ENCODE data around the gene TSACC. TPM values are rescaled to one million over a fixed set of nuclear protein-coding genes. Genes with fewer than 3 reads are reported as not detected.

Gene TSACC
- total and polyA plus RNA-seq, 9 of the 15 experiments (the other 6 are each of a cell fraction or from before 2014, with no cell fraction given), result 0.45 to 7.4 (median 2.6) TPM

GRCh38 chr1:156338180-156338976 lies at the start of gene TSACC, which contains the start of gene CCT3 (continued):
- TF ChIP-seq, protein P1, sequence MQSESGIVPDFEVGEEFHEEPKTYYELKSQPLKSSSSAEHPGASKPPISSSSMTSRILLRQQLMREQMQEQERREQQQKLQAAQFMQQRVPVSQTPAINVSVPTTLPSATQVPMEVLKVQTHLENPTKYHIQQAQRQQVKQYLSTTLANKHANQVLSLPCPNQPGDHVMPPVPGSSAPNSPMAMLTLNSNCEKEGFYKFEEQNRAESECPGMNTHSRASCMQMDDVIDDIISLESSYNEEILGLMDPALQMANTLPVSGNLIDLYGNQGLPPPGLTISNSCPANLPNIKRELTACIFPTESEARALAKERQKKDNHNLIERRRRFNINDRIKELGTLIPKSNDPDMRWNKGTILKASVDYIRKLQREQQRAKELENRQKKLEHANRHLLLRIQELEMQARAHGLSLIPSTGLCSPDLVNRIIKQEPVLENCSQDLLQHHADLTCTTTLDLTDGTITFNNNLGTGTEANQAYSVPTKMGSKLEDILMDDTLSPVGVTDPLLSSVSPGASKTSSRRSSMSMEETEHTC (IDR thresholded peaks at IDR 0.05), result no peak
- TF ChIP-seq ZFP1 (CRISPR knock-in tag; IDR thresholded peaks at IDR 0.05), result no peak
- no peak for TF ChIP-seq CHD1 (IDR thresholded peaks at IDR 0.05; ENCODE audit: low read length)
- TF ChIP-seq TAF1 (IDR thresholded peaks at IDR 0.05; ENCODE audit: control insufficient read depth, extremely low read depth, insufficient read depth, low read length, severe bottlenecking), result peak; percentile 82
- no peak for TF ChIP-seq HSF4 (CRISPR knock-in tag; IDR thresholded peaks at IDR 0.05; ENCODE audit: borderline replicate concordance)
- TF ChIP-seq NONO (IDR thresholded peaks at IDR 0.05; ENCODE audit: low read depth in 2 of 2, low read length in 1 of 2), result no peak
- no peak for TF ChIP-seq SNIP1 (IDR thresholded peaks at IDR 0.05; ENCODE audit: low read depth)
- TF ChIP-seq ARID2 (IDR thresholded peaks at IDR 0.05), result no peak
- TF ChIP-seq MXD1 (CRISPR knock-in tag; IDR thresholded peaks at IDR 0.05; ENCODE audit: borderline replicate concordance, poor library complexity, severe bottlenecking), result peak; percentile 81
- no peak for TF ChIP-seq JUNB (CRISPR knock-in tag; conservative IDR thresholded peaks at IDR 0.05)
- TF ChIP-seq ZNF354B (CRISPR knock-in tag; IDR thresholded peaks at IDR 0.05), result no peak
- no peak for TF ChIP-seq CHAMP1 (IDR thresholded peaks at IDR 0.05)
- no peak for TF ChIP-seq ETS2 (tag; IDR thresholded peaks at IDR 0.05; ENCODE audit: borderline replicate concordance, poor library complexity, severe bottlenecking)
- TF ChIP-seq ZNF274 (IDR thresholded peaks at IDR 0.05; ENCODE audit: borderline replicate concordance, low read depth, low read length), result no peak
- peak; percentile 63 for TF ChIP-seq ATF7 (IDR thresholded peaks at IDR 0.05)
- TF ChIP-seq, protein P2, sequence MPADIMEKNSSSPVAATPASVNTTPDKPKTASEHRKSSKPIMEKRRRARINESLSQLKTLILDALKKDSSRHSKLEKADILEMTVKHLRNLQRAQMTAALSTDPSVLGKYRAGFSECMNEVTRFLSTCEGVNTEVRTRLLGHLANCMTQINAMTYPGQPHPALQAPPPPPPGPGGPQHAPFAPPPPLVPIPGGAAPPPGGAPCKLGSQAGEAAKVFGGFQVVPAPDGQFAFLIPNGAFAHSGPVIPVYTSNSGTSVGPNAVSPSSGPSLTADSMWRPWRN (IDR thresholded peaks at IDR 0.05; ENCODE audit: low read depth), result no peak
- TF ChIP-seq CHD2 (IDR thresholded peaks at IDR 0.05; ENCODE audit: low read depth, low read length), result peak; percentile 86
- 0 out of 2 replicates have a peak, but pooled peaks have one; percentile 43 for TF ChIP-seq ZNF12 (CRISPR knock-in tag; IDR thresholded peaks at IDR 0.05)
- TF ChIP-seq CTCFL (IDR thresholded peaks at IDR 0.05; ENCODE audit: borderline replicate concordance, insufficient read depth, low read depth, low read length, poor library complexity, severe bottlenecking), result no peak
- TF ChIP-seq TSC22D4 (tag; IDR thresholded peaks at IDR 0.05), result no peak
- TF ChIP-seq THRAP3 (IDR thresholded peaks at IDR 0.05; ENCODE audit: borderline replicate concordance), result no peak

Measured in K562 (cell line).